Liver (tissue), 9 donors: ENCODE data around the gene MFAP2. TPM values are rescaled to one million over a fixed set of nuclear protein-coding genes. Genes with fewer than 3 reads are reported as not detected.

Experiments used
- DNase-seq: peaks from one replicate; pipeline ENCODE4 v3.0.0-alpha.2; 2017; ENCODE audit warnings: low spot score
- H3K27ac ChIP-seq, 2 donors: one replicate each; pipeline ENCODE4 v1.7.0; 2013; ENCODE audit warnings: inconsistent platforms in 2 of 2, low read length in 2 of 2, control low read depth in 1 of 2, low read depth in 1 of 2, mild to moderate bottlenecking in 1 of 2
- H3K27me3 ChIP-seq, 4 donors: one replicate each; pipeline versions ENCODE4 v1.6.1 to v1.7.0; 2013; ENCODE audit warnings: low read length in 3 of 4, inconsistent platforms in 1 of 4, mild to moderate bottlenecking in 1 of 4, moderate library complexity in 1 of 4; ENCODE audit not compliant: control insufficient read depth in 4 of 4, insufficient read depth in 4 of 4
- H3K36me3 ChIP-seq, 4 donors: one replicate each; pipeline versions ENCODE4 v1.6.1 to v1.7.0; 2013; ENCODE audit warnings: low read length in 3 of 4, mild to moderate bottlenecking in 3 of 4, low read depth in 1 of 4, moderate library complexity in 1 of 4; ENCODE audit not compliant: control insufficient read depth in 4 of 4, insufficient read depth in 3 of 4
- H3K4me1 ChIP-seq, 4 donors: one replicate each; pipeline versions ENCODE4 v1.6.1 to v1.7.0; 2013; ENCODE audit warnings: low read length in 3 of 4, mild to moderate bottlenecking in 3 of 4, moderate library complexity in 1 of 4; ENCODE audit not compliant: control insufficient read depth in 4 of 4, insufficient read depth in 4 of 4
- H3K4me3 ChIP-seq, 3 donors: one replicate each; pipeline versions ENCODE4 v1.6.1 to v1.7.0; 2013; ENCODE audit warnings: low read length in 3 of 3, control low read depth in 1 of 3, low read depth in 1 of 3, mild to moderate bottlenecking in 1 of 3
- H3K9ac ChIP-seq, 2 donors: one replicate each; pipeline ENCODE4 v1.7.0; 2013; ENCODE audit warnings: low read length in 2 of 2, mild to moderate bottlenecking in 2 of 2, moderate library complexity in 2 of 2, control low read depth in 1 of 2, low read depth in 1 of 2
- H3K9me3 ChIP-seq, 4 donors: one replicate each; pipeline versions ENCODE4 v1.6.1 to v1.7.0; 2013; ENCODE audit warnings: low read length in 3 of 4; ENCODE audit not compliant: control insufficient read depth in 4 of 4
- EGR1 ChIP-seq, 2 donors: IDR thresholded peaks; 2 replicates each; pipeline ENCODE4 v1.6.1; 2016 to 2018; ENCODE audit warnings: antibody characterized with exemption in 2 of 2, low read depth in 2 of 2
- FOXA1 ChIP-seq: IDR thresholded peaks from 2 replicates; pipeline ENCODE4 v1.6.1; 2016; ENCODE audit warnings: antibody characterized with exemption
- FOXA2 ChIP-seq: IDR thresholded peaks from 2 replicates; pipeline ENCODE4 v1.6.1; 2016; ENCODE audit warnings: antibody characterized with exemption
- GABPA ChIP-seq, 2 donors: IDR thresholded peaks in 1 of 2; conservative IDR thresholded peaks in 1 of 2; 2 replicates each; pipeline ENCODE4 v1.6.1; 2016; ENCODE audit warnings: antibody characterized with exemption in 2 of 2, mild to moderate bottlenecking in 1 of 2, moderate library complexity in 1 of 2
- HNF4A ChIP-seq, 2 donors: conservative IDR thresholded peaks; 2 replicates each; pipeline ENCODE4 v1.6.1; 2016; ENCODE audit warnings: antibody characterized with exemption in 2 of 2, mild to moderate bottlenecking in 2 of 2
- HNF4G ChIP-seq: IDR thresholded peaks from 2 replicates; pipeline ENCODE4 v1.6.1; 2016; ENCODE audit warnings: antibody characterized with exemption
- JUND ChIP-seq, 2 donors: IDR thresholded peaks; 2 replicates each; pipeline ENCODE4 v1.6.1; 2016; ENCODE audit warnings: antibody characterized with exemption in 2 of 2
- NR2F2 ChIP-seq: IDR thresholded peaks from 2 replicates; pipeline ENCODE4 v1.6.1; 2016; ENCODE audit warnings: antibody characterized with exemption
- RAD21 ChIP-seq, 2 donors: IDR thresholded peaks; 2 replicates each; pipeline ENCODE4 v1.6.1; 2016; ENCODE audit warnings: antibody characterized with exemption in 2 of 2, mild to moderate bottlenecking in 2 of 2
- RXRA ChIP-seq, 2 donors: IDR thresholded peaks; 2 replicates each; pipeline ENCODE4 v1.6.1; 2017 to 2018; ENCODE audit warnings: antibody characterized with exemption in 2 of 2, mild to moderate bottlenecking in 1 of 2
- SP1 ChIP-seq: IDR thresholded peaks from 2 replicates; pipeline ENCODE4 v1.6.1; 2018; ENCODE audit warnings: antibody characterized with exemption, mild to moderate bottlenecking
- TAF1 ChIP-seq: conservative IDR thresholded peaks from 2 replicates; pipeline ENCODE4 v1.6.1; 2016; ENCODE audit warnings: antibody characterized with exemption, mild to moderate bottlenecking
- YY1 ChIP-seq: IDR thresholded peaks from 2 replicates; pipeline ENCODE4 v1.6.1; 2016; ENCODE audit warnings: antibody characterized with exemption, mild to moderate bottlenecking
- WGBS: extraction: QIAGEN DNeasy Blood & Tissue Kit; methylation state at CpG from one replicate; pipeline ENCODE4 v1.1.7; 2013; 5-methylcytosine and 5-hydroxymethylcytosine counted together
- polyA plus RNA-seq, 2 donors: library from polyadenylated mRNA; stranded (reverse) in 1 of 2; unstranded in 1 of 2; fragments of 200-250 nt in 1 of 2; fragments of >200 nt in 1 of 2; fragmentation: Nextera tagmentation in 1 of 2; extraction: Ambion mirVana in 1 of 2; gene quantifications; one replicate each; pipeline versions ENCODE4 v1.2.1 to v1.2.3, GENCODE V29; 2013 to 2015
- total RNA-seq, 2 donors: library from RNA; depleted of rRNA; stranded (reverse); fragments of >200 nt; gene quantifications; one replicate each; pipeline ENCODE4 v1.2.3, GENCODE V29; 2014
- TF ChIP-seq, protein P1 (sequence below): IDR thresholded peaks from 2 replicates; pipeline ENCODE4 v1.6.1; 2016; ENCODE audit warnings: antibody characterized with exemption
- TF ChIP-seq, protein P2 (sequence below): IDR thresholded peaks from 2 replicates; pipeline ENCODE4 v1.6.1; 2016; ENCODE audit warnings: antibody characterized with exemption, mild to moderate bottlenecking
- TF ChIP-seq, protein P3 (sequence below): IDR thresholded peaks from 2 replicates; pipeline ENCODE4 v1.6.1; 2016; ENCODE audit warnings: antibody characterized with exemption
- TF ChIP-seq, protein P4 (sequence below): IDR thresholded peaks from 2 replicates; pipeline ENCODE4 v1.6.1; 2016; ENCODE audit warnings: antibody characterized with exemption
- TF ChIP-seq, protein P5 (sequence below): fragments of 150-350 bp; IDR thresholded peaks from 2 replicates; pipeline ENCODE4 v1.5.1; 2017; ENCODE audit warnings: improper control_type of control experiment, low read depth, low read length; ENCODE audit not compliant: missing input control
- donor health status: healthy.
- donor health status: healthy.
- donor health status: healthy.
- donor health status: healthy.
- donor health status: healthy.

Gene MFAP2
- total and polyA plus RNA-seq, 4 donors: 0.25 to 1.4 (median 0.74) TPM

DNA sequence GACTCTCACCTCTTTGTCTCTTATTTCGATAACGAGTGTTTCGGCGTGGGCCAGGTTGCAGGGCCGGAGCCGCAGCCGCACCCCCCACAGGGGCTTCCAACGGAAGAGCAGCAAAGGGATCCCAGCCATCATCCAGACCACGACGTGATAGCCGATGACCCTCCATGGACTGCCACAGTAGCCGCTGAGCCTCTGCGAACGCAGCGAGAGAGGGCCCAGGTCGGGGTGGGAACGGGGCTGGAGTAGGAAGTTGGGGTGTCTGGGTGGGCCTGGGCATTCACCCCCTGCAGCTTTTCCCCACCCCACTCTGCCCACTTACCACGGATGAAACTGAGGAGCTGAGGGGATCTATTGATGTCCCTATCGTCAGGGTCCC is 24.9 kb upstream of the MFAP2 start:
- TF ChIP-seq GABPA (IDR thresholded peaks at IDR 0.05 in 1 of 2, conservative IDR thresholded peaks at IDR 0.05 in 1 of 2): no peak
- TF ChIP-seq, protein P1, sequence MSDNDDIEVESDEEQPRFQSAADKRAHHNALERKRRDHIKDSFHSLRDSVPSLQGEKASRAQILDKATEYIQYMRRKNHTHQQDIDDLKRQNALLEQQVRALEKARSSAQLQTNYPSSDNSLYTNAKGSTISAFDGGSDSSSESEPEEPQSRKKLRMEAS: no peak
- no peak for TF ChIP-seq TAF1
- no peak for TF ChIP-seq RAD21 (IDR thresholded peaks at IDR 0.05)
- no peak for TF ChIP-seq JUND (IDR thresholded peaks at IDR 0.05)
- no peak for TF ChIP-seq HNF4A (conservative IDR thresholded peaks at IDR 0.05)
- no peak for TF ChIP-seq YY1
- TF ChIP-seq, protein P2, sequence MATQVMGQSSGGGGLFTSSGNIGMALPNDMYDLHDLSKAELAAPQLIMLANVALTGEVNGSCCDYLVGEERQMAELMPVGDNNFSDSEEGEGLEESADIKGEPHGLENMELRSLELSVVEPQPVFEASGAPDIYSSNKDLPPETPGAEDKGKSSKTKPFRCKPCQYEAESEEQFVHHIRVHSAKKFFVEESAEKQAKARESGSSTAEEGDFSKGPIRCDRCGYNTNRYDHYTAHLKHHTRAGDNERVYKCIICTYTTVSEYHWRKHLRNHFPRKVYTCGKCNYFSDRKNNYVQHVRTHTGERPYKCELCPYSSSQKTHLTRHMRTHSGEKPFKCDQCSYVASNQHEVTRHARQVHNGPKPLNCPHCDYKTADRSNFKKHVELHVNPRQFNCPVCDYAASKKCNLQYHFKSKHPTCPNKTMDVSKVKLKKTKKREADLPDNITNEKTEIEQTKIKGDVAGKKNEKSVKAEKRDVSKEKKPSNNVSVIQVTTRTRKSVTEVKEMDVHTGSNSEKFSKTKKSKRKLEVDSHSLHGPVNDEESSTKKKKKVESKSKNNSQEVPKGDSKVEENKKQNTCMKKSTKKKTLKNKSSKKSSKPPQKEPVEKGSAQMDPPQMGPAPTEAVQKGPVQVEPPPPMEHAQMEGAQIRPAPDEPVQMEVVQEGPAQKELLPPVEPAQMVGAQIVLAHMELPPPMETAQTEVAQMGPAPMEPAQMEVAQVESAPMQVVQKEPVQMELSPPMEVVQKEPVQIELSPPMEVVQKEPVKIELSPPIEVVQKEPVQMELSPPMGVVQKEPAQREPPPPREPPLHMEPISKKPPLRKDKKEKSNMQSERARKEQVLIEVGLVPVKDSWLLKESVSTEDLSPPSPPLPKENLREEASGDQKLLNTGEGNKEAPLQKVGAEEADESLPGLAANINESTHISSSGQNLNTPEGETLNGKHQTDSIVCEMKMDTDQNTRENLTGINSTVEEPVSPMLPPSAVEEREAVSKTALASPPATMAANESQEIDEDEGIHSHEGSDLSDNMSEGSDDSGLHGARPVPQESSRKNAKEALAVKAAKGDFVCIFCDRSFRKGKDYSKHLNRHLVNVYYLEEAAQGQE: no peak
- no peak for TF ChIP-seq SP1
- TF ChIP-seq, protein P3, sequence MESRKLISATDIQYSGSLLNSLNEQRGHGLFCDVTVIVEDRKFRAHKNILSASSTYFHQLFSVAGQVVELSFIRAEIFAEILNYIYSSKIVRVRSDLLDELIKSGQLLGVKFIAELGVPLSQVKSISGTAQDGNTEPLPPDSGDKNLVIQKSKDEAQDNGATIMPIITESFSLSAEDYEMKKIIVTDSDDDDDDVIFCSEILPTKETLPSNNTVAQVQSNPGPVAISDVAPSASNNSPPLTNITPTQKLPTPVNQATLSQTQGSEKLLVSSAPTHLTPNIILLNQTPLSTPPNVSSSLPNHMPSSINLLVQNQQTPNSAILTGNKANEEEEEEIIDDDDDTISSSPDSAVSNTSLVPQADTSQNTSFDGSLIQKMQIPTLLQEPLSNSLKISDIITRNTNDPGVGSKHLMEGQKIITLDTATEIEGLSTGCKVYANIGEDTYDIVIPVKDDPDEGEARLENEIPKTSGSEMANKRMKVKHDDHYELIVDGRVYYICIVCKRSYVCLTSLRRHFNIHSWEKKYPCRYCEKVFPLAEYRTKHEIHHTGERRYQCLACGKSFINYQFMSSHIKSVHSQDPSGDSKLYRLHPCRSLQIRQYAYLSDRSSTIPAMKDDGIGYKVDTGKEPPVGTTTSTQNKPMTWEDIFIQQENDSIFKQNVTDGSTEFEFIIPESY: no peak
- no peak for TF ChIP-seq RXRA (IDR thresholded peaks at IDR 0.05)
- TF ChIP-seq HNF4G: no peak
- TF ChIP-seq FOXA1: no peak
- TF ChIP-seq, protein P4, sequence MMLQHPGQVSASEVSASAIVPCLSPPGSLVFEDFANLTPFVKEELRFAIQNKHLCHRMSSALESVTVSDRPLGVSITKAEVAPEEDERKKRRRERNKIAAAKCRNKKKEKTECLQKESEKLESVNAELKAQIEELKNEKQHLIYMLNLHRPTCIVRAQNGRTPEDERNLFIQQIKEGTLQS: no peak
- no peak for TF ChIP-seq FOXA2
- TF ChIP-seq, protein P5, sequence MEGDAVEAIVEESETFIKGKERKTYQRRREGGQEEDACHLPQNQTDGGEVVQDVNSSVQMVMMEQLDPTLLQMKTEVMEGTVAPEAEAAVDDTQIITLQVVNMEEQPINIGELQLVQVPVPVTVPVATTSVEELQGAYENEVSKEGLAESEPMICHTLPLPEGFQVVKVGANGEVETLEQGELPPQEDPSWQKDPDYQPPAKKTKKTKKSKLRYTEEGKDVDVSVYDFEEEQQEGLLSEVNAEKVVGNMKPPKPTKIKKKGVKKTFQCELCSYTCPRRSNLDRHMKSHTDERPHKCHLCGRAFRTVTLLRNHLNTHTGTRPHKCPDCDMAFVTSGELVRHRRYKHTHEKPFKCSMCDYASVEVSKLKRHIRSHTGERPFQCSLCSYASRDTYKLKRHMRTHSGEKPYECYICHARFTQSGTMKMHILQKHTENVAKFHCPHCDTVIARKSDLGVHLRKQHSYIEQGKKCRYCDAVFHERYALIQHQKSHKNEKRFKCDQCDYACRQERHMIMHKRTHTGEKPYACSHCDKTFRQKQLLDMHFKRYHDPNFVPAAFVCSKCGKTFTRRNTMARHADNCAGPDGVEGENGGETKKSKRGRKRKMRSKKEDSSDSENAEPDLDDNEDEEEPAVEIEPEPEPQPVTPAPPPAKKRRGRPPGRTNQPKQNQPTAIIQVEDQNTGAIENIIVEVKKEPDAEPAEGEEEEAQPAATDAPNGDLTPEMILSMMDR: no peak
- TF ChIP-seq NR2F2: no peak
- no peak for TF ChIP-seq EGR1 (IDR thresholded peaks at IDR 0.05; ENCODE audit: low read depth in 2 of 2)
- H3K36me3 ChIP-seq: peaks cover 0 to 25% (median 10%) of the 10 kb centered on the region in 4 donors
- H3K27ac ChIP-seq: no peak overlapping the region
- peaks cover 0 to 4% (median 1%) of the 10 kb centered on the region in 4 donors for H3K4me1 ChIP-seq
- H3K4me3 ChIP-seq: no peak overlapping the region
- DNase-seq: no peak
- H3K9me3 ChIP-seq: no peaks in the 10 kb centered on the region
- no peak overlapping the region for H3K9ac ChIP-seq
- WGBS: 96% methylated on average over 19 of the region's 19 CpGs
- H3K27me3 ChIP-seq: no peaks in the 10 kb centered on the region
